Left ventricle myocardium inferior (tissue), 1 donor: Measurements from ENCODE around the gene PKDREJ. TPM values are rescaled to one million over a fixed set of nuclear protein-coding genes. Genes with fewer than 3 reads are reported as not detected.
A peak's percentile ranks its signal among the peaks of the same experiment; 100 is the strongest.

ENCODE experiments used
- DNase-seq: peaks from one replicate; pipeline ENCODE4 v3.0.0-alpha.2; 2020
- H3K27ac ChIP-seq: fragments of 200-600 bp; replicated peaks from 2 replicates; pipeline ENCODE4 v1.8.0; 2021
- H3K27me3 ChIP-seq: fragments of 200-600 bp; 2 replicates; pipeline ENCODE4 v1.8.0; 2021; ENCODE audit warnings: low read depth
- H3K36me3 ChIP-seq: fragments of 200-600 bp; 2 replicates; pipeline ENCODE4 v1.8.0; 2021
- H3K4me1 ChIP-seq: fragments of 200-600 bp; 2 replicates; pipeline ENCODE4 v1.8.0; 2021
- H3K4me3 ChIP-seq: fragments of 200-600 bp; 2 replicates; pipeline ENCODE4 v1.8.0; 2021; ENCODE audit warnings: mild to moderate bottlenecking, moderate library complexity
- H3K9me3 ChIP-seq: fragments of 200-600 bp; replicated peaks from 2 replicates; pipeline ENCODE4 v1.8.0; 2021
- CTCF ChIP-seq: fragments of 200-600 bp; IDR thresholded peaks from 2 replicates; pipeline ENCODE4 v1.8.0; 2021; ENCODE audit warnings: antibody characterized with exemption, mild to moderate bottlenecking, borderline replicate concordance
- intact Hi-C: fragments of 100-400 bp; cut with micrococcal nuclease; formaldehyde crosslinking; loops from one replicate; pipeline ENCODE4 v1.11.0; 2022
- total RNA-seq: library from RNA; stranded (reverse); fragmentation: NEBNext Ultra II Directional; extraction: Animal tissue kit (Norgen Biotek cat#: 25700); gene quantifications from one replicate; pipeline ENCODE4 v1.2.1, GENCODE V29; 2021
- donor health status: DM: no; HTN: yes; CAD: no; lungs with severe emphysema.

PKDREJ gene
- total RNA-seq, 1 donor from 2014 or later, result 0.08 TPM

GRCh38 chr22:46274381-46274780, 11.2 kb upstream of the PKDREJ start:
- no peaks in the 10 kb centered on the region for H3K27me3 ChIP-seq
- H3K9me3 ChIP-seq, result no peaks in the 10 kb centered on the region
- intact Hi-C loops, result no loop called here
- H3K36me3 ChIP-seq, result peaks cover 78% of the 10 kb centered on the region
- H3K27ac ChIP-seq, result no peak overlapping the region
- H3K4me1 ChIP-seq, result peaks cover 21% of the 10 kb centered on the region
- TF ChIP-seq CTCF, result no peak
- no peak for DNase-seq
- no peak overlapping the region for H3K4me3 ChIP-seq

GRCh38 chr22:46273432-46274148, 10.4 kb upstream of the PKDREJ start:
- Histone ChIP-seq H3K4me3 (no peak overlapping the region), H3K4me1 (peaks cover 21% of the 10 kb centered on the region), H3K27ac (no peak overlapping the region), H3K36me3 (peaks cover 70% of the 10 kb centered on the region), H3K9me3 (no peaks in the 10 kb centered on the region), H3K27me3 (no peaks in the 10 kb centered on the region)
- no peak for DNase-seq
- intact Hi-C loops, result no loop called here
- no peak for TF ChIP-seq CTCF

GRCh38 chr22:46272762-46273431, 9.8 kb upstream of the PKDREJ start:
- no peak for DNase-seq
- H3K27ac ChIP-seq, result no peak overlapping the region

GRCh38 chr22:46272196-46272595, 9.1 kb upstream of the PKDREJ start:
- H3K27me3 ChIP-seq, result no peaks in the 10 kb centered on the region

More at GRCh38 chr22:46272762-46273431, 9.8 kb upstream of the PKDREJ start:
- H3K9me3 ChIP-seq, result no peaks in the 10 kb centered on the region
- intact Hi-C loops, result no loop called here
- TF ChIP-seq CTCF, result no peak
- H3K4me1 ChIP-seq, result peaks cover 28% of the 10 kb centered on the region
- H3K27me3 ChIP-seq, result no peaks in the 10 kb centered on the region
- H3K4me3 ChIP-seq, result no peak overlapping the region
- H3K36me3 ChIP-seq, result peaks cover 63% of the 10 kb centered on the region

GRCh38 chr22:46269564-46269963, 6.4 kb upstream of the PKDREJ start:
- H3K4me3 ChIP-seq, result peak overlapping the region; percentile 86
- intact Hi-C loops, result no loop called here
- peak overlapping the region; percentile 95 for H3K27ac ChIP-seq
- no peaks in the 10 kb centered on the region for H3K9me3 ChIP-seq
- H3K27me3 ChIP-seq, result no peaks in the 10 kb centered on the region
- H3K36me3 ChIP-seq, result peaks cover 34% of the 10 kb centered on the region
- peaks cover 39% of the 10 kb centered on the region for H3K4me1 ChIP-seq
- TF ChIP-seq CTCF, result no peak
- no peak for DNase-seq

More at GRCh38 chr22:46272196-46272595, 9.1 kb upstream of the PKDREJ start:
- intact Hi-C loops, result no loop called here
- Histone ChIP-seq H3K4me3 (no peak overlapping the region), H3K4me1 (peaks cover 33% of the 10 kb centered on the region), H3K27ac (no peak overlapping the region), H3K36me3 (peaks cover 56% of the 10 kb centered on the region), H3K9me3 (no peaks in the 10 kb centered on the region)
- DNase-seq, result no peak
- TF ChIP-seq CTCF, result no peak
